Epithelial cell of esophagus (primary cell): ENCODE results near the gene FCF1.

ENCODE experiments used
- DNase-seq: peaks from one replicate; pipeline ENCODE4 v3.0.0; 2010; ENCODE audit warnings: low read depth
- H3K4me3 ChIP-seq: 2 replicates; pipeline ENCODE4 v1.5.1; 2011; ENCODE audit warnings: mild to moderate bottlenecking, low read length, control low read depth
- TF ChIP-seq, protein P1 (sequence below): IDR thresholded peaks from 2 replicates; pipeline ENCODE4 v1.5.1; 2011; ENCODE audit warnings: low read depth, mild to moderate bottlenecking, low read length, control low read depth, inconsistent platforms; ENCODE audit not compliant: insufficient read depth; ENCODE audit errors: missing control alignments

FCF1 gene

DNA sequence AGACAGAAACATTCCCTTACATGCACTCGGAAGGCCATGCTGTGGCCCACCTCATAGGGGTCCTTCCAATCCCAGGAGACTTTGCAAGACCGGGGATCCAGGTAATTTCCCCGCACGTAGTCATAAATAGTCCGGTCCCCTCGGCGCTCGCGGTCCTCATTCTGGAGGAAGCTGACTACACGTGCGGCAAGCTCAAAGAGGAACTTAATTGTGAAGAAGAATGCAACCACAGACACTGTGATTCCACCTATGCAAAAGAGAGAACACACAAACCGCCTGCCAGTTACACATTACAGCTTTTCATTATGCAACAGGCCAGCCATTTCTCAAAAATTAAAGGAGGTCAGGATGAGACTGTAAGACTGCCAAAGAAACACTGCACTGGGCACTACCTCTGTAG is 28.5 kb upstream of the FCF1 start:
- no peak for DNase-seq
- no peak overlapping the region for H3K4me3 ChIP-seq
- TF ChIP-seq, protein P1, sequence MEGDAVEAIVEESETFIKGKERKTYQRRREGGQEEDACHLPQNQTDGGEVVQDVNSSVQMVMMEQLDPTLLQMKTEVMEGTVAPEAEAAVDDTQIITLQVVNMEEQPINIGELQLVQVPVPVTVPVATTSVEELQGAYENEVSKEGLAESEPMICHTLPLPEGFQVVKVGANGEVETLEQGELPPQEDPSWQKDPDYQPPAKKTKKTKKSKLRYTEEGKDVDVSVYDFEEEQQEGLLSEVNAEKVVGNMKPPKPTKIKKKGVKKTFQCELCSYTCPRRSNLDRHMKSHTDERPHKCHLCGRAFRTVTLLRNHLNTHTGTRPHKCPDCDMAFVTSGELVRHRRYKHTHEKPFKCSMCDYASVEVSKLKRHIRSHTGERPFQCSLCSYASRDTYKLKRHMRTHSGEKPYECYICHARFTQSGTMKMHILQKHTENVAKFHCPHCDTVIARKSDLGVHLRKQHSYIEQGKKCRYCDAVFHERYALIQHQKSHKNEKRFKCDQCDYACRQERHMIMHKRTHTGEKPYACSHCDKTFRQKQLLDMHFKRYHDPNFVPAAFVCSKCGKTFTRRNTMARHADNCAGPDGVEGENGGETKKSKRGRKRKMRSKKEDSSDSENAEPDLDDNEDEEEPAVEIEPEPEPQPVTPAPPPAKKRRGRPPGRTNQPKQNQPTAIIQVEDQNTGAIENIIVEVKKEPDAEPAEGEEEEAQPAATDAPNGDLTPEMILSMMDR, result no peak

DNA sequence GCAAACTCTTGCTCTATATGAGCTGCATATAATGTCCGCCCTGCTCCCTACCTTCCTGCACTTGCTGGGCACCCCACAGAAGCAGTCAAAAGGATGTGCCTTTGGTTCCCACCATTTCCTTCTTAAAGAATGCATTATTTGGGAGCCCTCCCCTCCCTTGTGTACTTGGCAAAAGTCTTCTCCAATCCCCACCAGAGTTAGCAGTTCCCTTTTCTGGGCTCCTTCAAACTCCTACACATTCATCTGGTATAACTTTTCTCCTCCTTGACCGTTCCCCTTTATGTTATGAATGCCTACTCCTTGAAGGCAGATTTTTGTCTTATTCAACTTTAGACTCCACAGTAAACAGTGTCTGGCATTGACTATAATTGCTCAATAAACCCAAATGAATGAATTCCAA is 27.9 kb upstream of the FCF1 start:
- no peak overlapping the region for H3K4me3 ChIP-seq
- TF ChIP-seq, protein P1, result no peak
- DNase-seq, result no peak

DNA sequence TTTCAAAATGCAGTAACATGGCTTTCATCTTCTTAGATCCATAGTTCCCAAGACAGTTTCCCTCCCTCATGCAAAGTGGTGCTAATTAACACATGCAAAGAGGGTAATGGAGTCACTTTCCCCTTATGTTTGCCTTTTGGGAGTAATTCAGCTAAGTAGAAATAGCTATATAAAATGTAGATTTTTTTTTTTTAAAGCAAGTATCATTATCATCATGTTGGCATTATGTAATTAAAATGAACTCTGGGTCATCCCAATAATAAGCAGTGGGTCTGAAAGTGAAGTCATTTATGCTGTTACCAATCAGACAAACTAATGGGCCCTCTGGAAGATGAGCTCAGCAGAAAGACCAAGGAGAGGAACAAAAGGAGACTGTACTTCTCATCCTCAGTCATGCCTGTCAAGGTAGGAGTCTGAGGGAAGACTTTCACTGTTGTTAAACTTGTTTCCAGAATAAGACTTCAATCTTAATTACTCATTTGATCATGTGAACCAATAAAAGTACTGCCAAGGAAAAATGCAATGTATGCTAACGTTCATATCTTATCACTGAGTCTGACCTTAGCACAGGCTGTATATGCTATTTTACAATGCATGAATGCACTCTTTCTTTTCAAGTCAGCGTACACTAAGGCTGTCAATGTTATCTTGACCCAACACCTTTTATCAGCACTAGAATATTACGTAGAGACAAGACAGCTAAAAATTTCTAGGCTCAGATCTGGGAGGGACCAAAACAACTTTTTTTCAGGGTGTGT is 26.8 kb upstream of the FCF1 start:
- DNase-seq, result peak; percentile 34
- TF ChIP-seq, protein P1, result no peak
- no peak overlapping the region for H3K4me3 ChIP-seq

DNA sequence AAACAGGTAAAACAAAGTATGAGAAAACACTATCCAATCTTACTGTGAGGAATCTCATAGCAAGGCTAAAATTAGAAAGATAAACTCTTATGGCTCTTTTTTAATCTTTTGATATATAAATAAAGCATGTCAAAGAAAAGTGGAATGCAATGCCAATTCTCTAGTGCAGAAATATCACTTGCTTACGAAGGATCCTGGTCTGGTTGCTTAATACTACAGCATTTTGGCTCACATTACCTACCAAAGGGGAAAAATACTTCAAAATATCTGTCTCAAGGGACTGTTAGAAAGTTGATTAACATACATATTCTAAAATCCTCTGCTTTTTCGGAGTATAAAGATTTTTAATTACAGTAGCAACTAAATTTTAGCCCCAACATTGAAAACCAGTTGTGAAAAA is 21.5 kb upstream of the FCF1 start:
- DNase-seq, result no peak
- TF ChIP-seq, protein P1, result no peak
- no peak overlapping the region for H3K4me3 ChIP-seq

DNA sequence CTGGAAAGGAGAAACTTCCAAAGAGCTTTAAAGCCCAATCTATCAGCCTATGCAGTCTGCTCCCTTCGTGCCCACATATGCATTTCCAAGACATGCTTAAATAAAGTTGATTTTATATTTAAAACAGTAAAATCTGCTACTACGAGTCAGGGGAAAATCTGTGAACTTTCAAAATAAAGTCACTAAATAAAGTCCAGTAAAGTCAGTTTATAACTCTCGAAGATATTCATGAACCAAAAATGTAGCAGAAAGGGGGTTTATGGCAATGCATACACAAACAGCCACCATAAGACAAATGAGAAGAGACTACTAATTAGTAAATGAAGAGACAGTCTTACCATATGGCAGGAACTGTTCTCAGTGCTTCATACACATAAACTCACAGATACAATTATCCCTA is 19.8 kb upstream of the FCF1 start:
- TF ChIP-seq, protein P1, result no peak
- H3K4me3 ChIP-seq, result no peak overlapping the region
- DNase-seq, result no peak

DNA sequence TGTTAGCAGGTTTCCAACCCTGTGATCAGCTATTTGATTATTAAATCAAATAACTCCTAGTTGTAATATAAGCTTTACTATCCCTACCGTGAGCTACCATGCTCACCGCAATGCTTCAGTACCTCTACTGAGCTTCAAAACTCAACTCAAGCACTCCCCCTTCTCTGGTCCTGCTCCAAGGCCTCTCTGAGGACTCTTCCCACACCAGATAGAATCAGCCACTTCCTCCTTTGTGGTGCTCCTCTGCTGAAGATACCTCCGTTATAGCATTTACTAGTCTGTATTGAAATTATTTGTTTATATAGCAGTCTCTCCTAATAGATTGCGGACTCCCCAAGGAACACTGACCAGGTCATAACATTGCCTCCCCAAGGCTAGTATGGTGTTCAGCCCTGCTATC is 17.5 kb upstream of the FCF1 start:
- TF ChIP-seq, protein P1, result no peak
- no peak overlapping the region for H3K4me3 ChIP-seq
- no peak for DNase-seq

DNA sequence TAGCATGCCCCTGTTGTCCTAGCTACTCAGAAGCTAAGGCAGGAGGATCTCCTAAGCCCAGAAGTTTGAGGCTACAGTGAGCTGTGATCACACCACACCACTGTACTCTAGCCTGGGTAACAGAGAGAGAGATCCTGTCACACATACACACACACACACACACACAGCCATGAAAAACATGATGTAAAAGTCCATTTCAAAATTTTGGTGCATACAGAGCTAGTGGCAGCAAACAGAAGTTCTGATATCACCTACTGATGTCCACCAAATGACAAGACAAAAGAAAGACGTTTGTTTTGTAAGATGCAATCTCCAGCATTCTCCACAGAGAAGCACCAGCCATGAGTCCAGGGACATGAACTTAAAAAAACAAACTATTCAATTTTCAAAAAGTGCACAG is 15.9 kb upstream of the FCF1 start:
- TF ChIP-seq, protein P1, result no peak
- no peak for DNase-seq
- no peak overlapping the region for H3K4me3 ChIP-seq
